Measurements from ENCODE around the gene CCM2L.

The CCM2L gene

DNA sequence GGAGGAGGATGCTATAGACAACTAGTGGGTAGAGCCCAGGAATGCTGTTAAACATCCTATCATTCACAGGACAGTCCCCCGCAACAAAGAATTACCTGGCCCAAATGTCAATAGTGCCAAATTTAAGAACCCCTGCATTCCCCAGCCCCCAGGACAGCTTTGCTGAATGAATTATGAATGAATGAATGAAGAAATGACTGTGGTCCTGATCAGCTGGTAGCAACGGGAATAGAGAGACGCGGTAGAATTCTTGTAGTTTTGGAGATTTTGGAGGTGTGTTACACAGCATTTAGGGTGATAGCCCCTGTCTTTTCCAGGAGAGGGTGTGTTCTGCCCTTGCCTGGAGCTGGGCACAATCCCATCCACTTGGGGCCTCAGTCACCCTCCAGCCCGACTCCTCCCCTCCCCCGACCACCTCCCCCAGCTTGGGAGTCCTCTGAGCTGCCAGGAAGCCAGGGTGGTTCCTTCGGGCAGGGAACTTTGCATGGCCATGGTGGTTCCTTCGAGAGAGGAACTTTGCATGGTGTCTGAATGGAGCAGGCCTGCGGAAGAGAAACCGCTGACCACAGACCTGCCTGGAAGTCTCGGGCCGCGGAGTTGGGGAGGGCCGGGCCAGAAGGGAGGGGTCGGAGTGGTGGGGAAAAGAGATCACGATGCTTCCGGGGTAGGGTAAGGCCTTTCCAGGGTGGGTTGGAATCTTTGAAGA is 40.8 kb downstream of the CCM2L start:
- TF ChIP-seq CTCF (IDR thresholded peaks at IDR 0.05; ENCODE audit: low read depth, low read length), result no peak
- H3K4me3 ChIP-seq (ENCODE audit: low read depth, low read length), result no peak overlapping the region

GRCh38 chr20:32051720-32052089 is 41.5 kb downstream of the CCM2L start:
- TF ChIP-seq CTCF (IDR thresholded peaks at IDR 0.05; ENCODE audit: low read depth, low read length), result no peak
- no peak overlapping the region for H3K4me3 ChIP-seq (ENCODE audit: low read depth, low read length)

DNA sequence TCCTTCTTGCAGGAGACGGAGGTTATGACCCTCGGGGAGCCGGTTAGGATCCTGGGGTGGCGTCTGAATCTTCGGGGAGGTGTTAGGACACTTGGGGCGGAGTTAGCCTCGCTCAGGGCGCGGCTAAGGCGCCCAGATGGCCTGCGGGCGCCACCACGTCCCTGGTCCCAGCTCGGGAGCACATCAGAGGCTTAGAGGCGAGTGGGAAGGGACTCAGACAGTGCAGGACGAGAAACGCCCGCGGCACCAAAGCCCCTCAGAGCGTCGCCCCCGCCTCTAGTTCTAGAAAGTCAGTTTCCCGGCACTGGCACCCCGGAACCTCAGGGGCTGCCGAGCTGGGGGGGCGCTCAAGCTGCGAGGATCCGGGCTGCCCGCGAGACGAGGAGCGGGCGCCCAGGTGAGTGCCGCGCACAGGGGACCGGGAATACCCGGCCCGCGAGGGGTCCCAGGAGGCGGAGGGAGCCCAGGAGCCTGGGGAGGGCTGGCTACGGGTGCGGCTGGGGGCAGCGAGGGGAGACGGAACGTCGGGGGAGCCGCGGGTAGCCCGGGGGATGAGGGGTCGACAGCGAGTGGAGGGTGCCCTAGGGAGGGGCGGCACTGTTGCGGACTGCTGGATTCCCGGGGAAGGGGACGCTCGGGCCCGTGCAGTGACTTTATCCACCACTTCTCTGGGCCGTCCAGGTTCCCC is 42.0 kb downstream of the CCM2L start, which contains the start of gene HCK:
TSS of gene HCK (plus strand) at position 153 of the 688 bp plus-strand sequence.
- no peak within 1 kb of the TSS for H3K4me3 ChIP-seq (ENCODE audit: low read depth, low read length)
- TF ChIP-seq CTCF (IDR thresholded peaks at IDR 0.05; ENCODE audit: low read depth, low read length), result no peak

GRCh38 chr20:32052778-32053362 is 42.6 kb downstream of the CCM2L start:
- H3K4me3 ChIP-seq (ENCODE audit: low read depth, low read length), result no peak overlapping the region
- TF ChIP-seq CTCF (IDR thresholded peaks at IDR 0.05; ENCODE audit: low read depth, low read length), result no peak

GRCh38 chr20:32053648-32054047 is 43.4 kb downstream of the CCM2L start:
- H3K4me3 ChIP-seq (ENCODE audit: low read depth, low read length), result no peak overlapping the region
- TF ChIP-seq CTCF (IDR thresholded peaks at IDR 0.05; ENCODE audit: low read depth, low read length), result no peak

GRCh38 chr20:32056708-32057483 is 46.7 kb downstream of the CCM2L start:
- TF ChIP-seq CTCF (IDR thresholded peaks at IDR 0.05; ENCODE audit: low read depth, low read length), result no peak
- H3K4me3 ChIP-seq (ENCODE audit: low read depth, low read length), result no peak overlapping the region

Data from WI38 (cell line).